Cardiac muscle cell (in vitro differentiated cells and primary cell): ENCODE results near the gene TBC1D4. TPM values are rescaled to one million over a fixed set of nuclear protein-coding genes. Genes with fewer than 3 reads are reported as not detected.
A peak's percentile ranks its signal among the peaks of the same experiment; 100 is the strongest.

Experiments used
- DNase-seq, 2 donors: peaks; one replicate each; pipeline versions ENCODE4 v3.0.0 to v3.0.0-alpha.2; 2010 to 2017; ENCODE audit warnings: low read depth in 1 of 2, low spot score in 1 of 2
- H3K27ac ChIP-seq: fragments of 200-600 bp; sonication (generic); 2 replicates; pipeline ENCODE4 v1.5.1; 2016
- H3K27me3 ChIP-seq: fragments of 200-600 bp; sonication (generic); 2 replicates; pipeline ENCODE4 v1.6.0; 2016; ENCODE audit warnings: control low read depth
- H3K36me3 ChIP-seq: fragments of 200-600 bp; sonication (generic); 2 replicates; pipeline ENCODE4 v1.5.1; 2016; ENCODE audit warnings: control low read depth
- H3K4me1 ChIP-seq: fragments of 200-600 bp; sonication (generic); 2 replicates; pipeline ENCODE4 v1.8.1; 2017; ENCODE audit warnings: low read depth, mild to moderate bottlenecking, mixed run types
- H3K4me3 ChIP-seq: fragments of 200-600 bp; sonication (generic); 2 replicates; pipeline ENCODE4 v1.5.1; 2016; ENCODE audit warnings: mild to moderate bottlenecking
- H3K9me3 ChIP-seq: fragments of 200-600 bp; sonication (generic); 2 replicates; pipeline ENCODE4 v1.5.1; 2017; ENCODE audit warnings: low read depth, mild to moderate bottlenecking, control low read depth
- CTCF ChIP-seq: IDR thresholded peaks from 2 replicates; pipeline ENCODE4 v1.5.1; 2012; ENCODE audit warnings: low read depth, mild to moderate bottlenecking, low read length
- polyA plus RNA-seq: library from polyadenylated mRNA; unstranded; fragments of >200 nt; fragmentation: Nextera tagmentation; extraction: Ambion mirVana; gene quantifications from 2 replicates; pipeline ENCODE4 v1.2.1, GENCODE V29; 2016
- total RNA-seq: library from RNA; depleted of rRNA; stranded (reverse); fragments of >200 nt; gene quantifications from 2 replicates; pipeline ENCODE4 v1.2.3, GENCODE V29; 2016

Gene TBC1D4
- total and polyA plus RNA-seq, 2 experiments from 2014 or later = 14.8 to 43.7 TPM

DNA sequence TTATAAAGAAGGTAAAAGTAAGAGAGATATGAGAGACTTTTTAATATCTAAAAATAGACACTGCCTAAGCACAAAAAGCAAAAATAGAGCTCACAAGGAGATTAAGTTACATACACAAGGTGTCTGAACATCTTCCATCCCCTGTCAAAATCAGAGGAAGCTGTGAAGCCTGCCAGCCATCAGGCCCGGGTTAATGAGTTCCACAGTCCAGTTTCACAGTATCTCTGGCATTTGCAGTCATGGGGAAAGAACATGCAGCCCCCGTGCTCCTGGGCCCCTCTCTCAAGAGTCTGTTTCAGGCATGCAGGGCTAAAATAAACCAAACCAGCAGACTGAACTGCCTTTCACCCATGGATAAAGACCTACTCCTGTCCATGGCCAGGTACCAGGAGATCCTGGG is 79.2 kb downstream of the TBC1D4 start:
- TF ChIP-seq CTCF = no peak
- no peaks in the 10 kb centered on the region for H3K36me3 ChIP-seq
- H3K4me1 ChIP-seq = peaks cover 52% of the 10 kb centered on the region
- H3K9me3 ChIP-seq = no peaks in the 10 kb centered on the region
- H3K4me3 ChIP-seq = peak overlapping the region; percentile 11
- peak in 1 of 2 donors; percentile 91 for DNase-seq
- peak overlapping the region; percentile 98 for H3K27ac ChIP-seq
- H3K27me3 ChIP-seq = no peaks in the 10 kb centered on the region

- Histone ChIP-seq H3K27me3 (no peaks in the 10 kb centered on the region), H3K36me3 (no peaks in the 10 kb centered on the region), H3K27ac (peak overlapping the region; percentile 98), H3K9me3 (no peaks in the 10 kb centered on the region), H3K4me1 (peaks cover 45% of the 10 kb centered on the region), H3K4me3 (no peak overlapping the region)
- no peak for DNase-seq
- TF ChIP-seq CTCF = no peak
Observed at GRCh38 chr13:75400775-75401174, 81.2 kb downstream of the TBC1D4 start.

GRCh38 chr13:75399879-75400217 is 82.1 kb downstream of the TBC1D4 start:
- Histone ChIP-seq H3K27ac (no peak overlapping the region), H3K27me3 (no peaks in the 10 kb centered on the region)

DNA sequence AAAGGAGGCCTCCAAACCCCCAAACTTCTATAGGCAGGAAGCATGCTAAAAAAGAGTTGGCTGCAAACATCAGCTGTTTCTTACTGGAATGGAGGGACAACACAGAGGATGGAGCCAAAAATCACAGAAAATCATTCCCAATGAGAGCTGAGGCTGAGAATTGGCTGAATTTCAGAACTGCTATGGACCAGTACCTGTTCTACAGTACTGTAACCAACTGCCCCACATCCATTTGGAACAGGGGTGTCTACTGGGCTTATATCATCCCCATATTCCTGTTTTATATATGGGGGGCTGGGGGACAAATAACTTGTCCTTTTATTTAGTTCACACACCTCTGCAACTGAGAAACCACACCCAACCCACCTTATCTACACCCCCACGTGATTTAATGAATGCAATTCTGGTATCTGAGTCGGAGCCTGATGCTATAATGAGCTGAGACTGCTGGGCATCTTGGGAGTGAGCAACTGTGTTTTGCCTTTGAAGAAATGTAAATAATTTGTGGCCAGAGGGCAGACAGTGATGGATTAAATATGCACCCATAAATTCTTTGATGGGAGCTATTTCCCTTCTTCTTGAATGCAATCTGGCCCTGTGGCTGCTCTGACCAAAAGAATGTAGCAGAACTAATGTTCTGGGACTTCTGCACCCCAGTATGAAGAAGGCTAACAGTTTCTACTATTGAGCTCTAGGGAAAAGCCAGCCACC is 82.6 kb downstream of the TBC1D4 start:
- no peak for DNase-seq
- H3K27me3 ChIP-seq = no peaks in the 10 kb centered on the region
- no peak overlapping the region for H3K4me3 ChIP-seq
- no peak overlapping the region for H3K27ac ChIP-seq
- no peaks in the 10 kb centered on the region for H3K9me3 ChIP-seq
- H3K4me1 ChIP-seq = peaks cover 32% of the 10 kb centered on the region
- no peak for TF ChIP-seq CTCF
- no peaks in the 10 kb centered on the region for H3K36me3 ChIP-seq

More at GRCh38 chr13:75399879-75400217, 82.1 kb downstream of the TBC1D4 start:
- TF ChIP-seq CTCF = no peak
- H3K4me3 ChIP-seq = no peak overlapping the region
- DNase-seq = no peak
- no peaks in the 10 kb centered on the region for H3K36me3 ChIP-seq
- H3K9me3 ChIP-seq = no peaks in the 10 kb centered on the region
- H3K4me1 ChIP-seq = peaks cover 37% of the 10 kb centered on the region

DNA sequence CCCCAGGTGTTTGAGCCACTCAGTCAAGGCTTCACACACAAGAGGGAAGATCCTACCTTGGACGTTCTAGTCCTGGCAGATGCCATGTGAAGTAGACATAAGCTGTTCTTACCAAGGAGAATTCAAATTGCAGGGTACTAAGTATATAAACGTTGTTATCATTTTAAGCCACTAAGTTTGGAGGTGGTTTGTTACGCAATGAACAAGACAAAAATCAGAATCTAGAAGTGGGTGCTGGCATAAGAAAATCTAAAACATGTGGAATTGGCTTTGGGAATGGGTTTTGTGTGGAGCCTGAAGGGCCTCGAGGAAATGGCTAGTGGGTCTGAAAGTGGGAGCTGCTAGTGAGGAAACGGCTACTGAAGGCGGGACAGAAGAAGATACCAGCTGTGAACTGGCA is 83.9 kb downstream of the TBC1D4 start:
- H3K27me3 ChIP-seq = no peaks in the 10 kb centered on the region
- peak overlapping the region; percentile 37 for H3K27ac ChIP-seq
- no peak for TF ChIP-seq CTCF
- DNase-seq = no peak
- no peaks in the 10 kb centered on the region for H3K9me3 ChIP-seq
- H3K4me3 ChIP-seq = no peak overlapping the region
- no peaks in the 10 kb centered on the region for H3K36me3 ChIP-seq
- peaks cover 19% of the 10 kb centered on the region for H3K4me1 ChIP-seq
